Erythroblast (primary cell): ENCODE measurements around the gene LRRC19.

Source experiments
- GATA1 ChIP-seq: IDR thresholded peaks from 2 replicates; pipeline ENCODE4 v1.6.1; 2011; ENCODE audit warnings: low read depth, mild to moderate bottlenecking, control low read depth, low read length, moderate library complexity
- POLR2A ChIP-seq: IDR thresholded peaks from 2 replicates; pipeline ENCODE4 v1.6.1; 2011; ENCODE audit warnings: mild to moderate bottlenecking, low read length

- no peak for TF ChIP-seq POLR2A
- TF ChIP-seq GATA1 = no peak
Measured at GRCh38 chr9:27029186-27029585, 23.7 kb upstream of the LRRC19 start.
